Umbilical cord (tissue), 2 donors: ENCODE measurements around the gene CYTL1. TPM values are rescaled to one million over a fixed set of nuclear protein-coding genes. Genes with fewer than 3 reads are reported as not detected.
"Not testable (repeated sequence)": the region's sequence is repeated elsewhere in the genome, so short reads cannot be mapped to it uniquely, and the experiment has no call there.

ENCODE experiments used
- DNase-seq: peaks from one replicate; pipeline ENCODE4 v3.0.0-alpha.2; 2015; ENCODE audit warnings: low spot score
- total RNA-seq: library from RNA; depleted of rRNA; stranded (reverse); fragments of >200 nt; gene quantifications from one replicate; pipeline ENCODE4 v1.2.3, GENCODE V29; 2014; ENCODE audit warnings: low replicate concordance; ENCODE audit not compliant: insufficient read depth

Gene CYTL1
- total RNA-seq, 1 donor from 2014 or later: 4.8 TPM

- DNase-seq: peak; percentile 58
Observed at GRCh38 chr4:5034206-5034605, 14.9 kb upstream of the CYTL1 start.

GRCh38 chr4:5033281-5033841 lies 14.1 kb upstream of the CYTL1 start:
- peak; percentile 53 for DNase-seq

- no peak for DNase-seq
Observed at GRCh38 chr4:5032813-5033212, 13.6 kb upstream of the CYTL1 start.

DNA sequence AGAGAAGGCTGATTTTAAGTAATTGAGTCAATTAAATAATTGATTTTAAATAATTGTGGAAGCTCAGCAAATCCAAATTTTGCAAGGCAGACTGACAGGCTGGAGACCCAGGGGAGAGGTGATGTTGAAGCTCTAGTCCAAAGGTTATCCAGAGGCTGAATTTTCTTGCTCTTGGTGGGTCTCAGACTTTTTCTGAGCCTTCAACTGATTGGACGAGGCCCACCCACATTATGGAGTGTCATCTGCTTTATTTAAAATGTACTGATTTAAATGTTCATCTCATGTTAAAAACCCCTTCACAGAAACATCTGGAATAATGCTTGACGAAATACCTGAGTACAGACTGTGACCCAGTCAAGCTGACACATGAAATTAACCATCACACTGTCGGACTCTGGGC lies 11.7 kb upstream of the CYTL1 start:
- DNase-seq: no peak

GRCh38 chr4:5030221-5030620 lies 11.0 kb upstream of the CYTL1 start:
- no peak for DNase-seq

- no peak for DNase-seq
Observed at GRCh38 chr4:5029447-5029846, 10.2 kb upstream of the CYTL1 start.

DNA sequence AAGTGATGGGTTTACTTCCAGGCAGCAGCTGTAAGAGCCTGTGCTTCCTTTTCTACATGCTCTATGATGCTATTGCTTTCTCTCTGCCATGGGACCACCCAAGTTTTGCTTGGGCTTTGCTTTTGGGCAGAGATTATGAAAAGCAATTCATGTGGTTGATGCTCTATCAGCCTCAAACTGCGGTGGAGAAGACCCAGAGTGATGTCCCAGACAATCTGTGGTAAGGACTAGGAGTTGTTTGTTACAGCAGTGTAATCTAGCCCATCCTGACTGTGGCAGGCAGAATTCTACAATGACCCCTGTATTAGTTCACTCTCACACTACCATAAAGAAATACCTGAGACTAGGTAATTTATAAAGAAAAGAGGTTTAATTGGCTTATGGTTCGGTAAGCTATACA lies 9.2 kb upstream of the CYTL1 start:
- no peak for DNase-seq

GRCh38 chr4:5027346-5027745 lies 8.1 kb upstream of the CYTL1 start:
- DNase-seq: peak; percentile 71

- DNase-seq: no peak
Observed at GRCh38 chr4:5026371-5026770, 7.1 kb upstream of the CYTL1 start.

- DNase-seq: no peak
Observed at GRCh38 chr4:5024673-5025072, 5.4 kb upstream of the CYTL1 start.

DNA sequence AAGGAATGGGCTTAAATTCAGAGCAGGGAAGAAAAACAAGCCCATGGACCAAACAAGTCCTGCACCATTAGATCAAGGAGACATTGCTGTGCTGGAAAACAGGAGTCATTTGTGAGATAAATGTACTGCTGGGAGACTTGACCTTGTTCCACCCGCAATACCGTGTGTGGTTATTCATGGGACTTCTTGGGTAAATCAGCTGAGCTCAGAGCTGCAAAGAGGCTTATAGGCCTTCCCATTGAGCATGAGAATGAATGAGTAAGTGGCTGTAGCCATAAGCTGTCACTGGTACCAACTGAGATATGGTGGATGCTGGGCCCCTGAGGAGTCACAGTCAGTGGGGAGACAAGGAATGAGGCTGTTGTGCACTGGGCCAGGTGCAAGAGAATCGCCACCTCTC lies 2.3 kb upstream of the CYTL1 start:
- DNase-seq: peak; percentile 37

DNA sequence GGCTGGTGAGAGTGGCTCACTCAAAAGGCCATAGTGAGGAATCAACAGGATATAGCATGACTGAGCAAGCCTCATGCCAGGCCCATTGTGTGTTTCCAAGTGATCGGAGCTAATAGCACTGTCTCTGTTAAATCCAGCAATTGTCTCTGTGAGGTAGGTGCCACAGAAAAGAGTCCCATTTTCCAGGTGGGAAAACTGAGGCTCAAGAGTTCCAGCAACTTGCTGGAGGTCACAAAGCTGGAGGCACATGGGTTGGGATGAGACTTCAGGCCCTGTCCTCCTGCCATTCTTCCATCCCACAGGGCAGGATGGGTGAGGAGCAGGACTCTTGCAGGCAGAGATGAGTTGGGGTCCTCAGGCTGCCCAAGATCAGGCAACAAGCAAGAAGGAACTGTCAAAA lies 1.1 kb upstream of the CYTL1 start:
- DNase-seq: no peak

DNA sequence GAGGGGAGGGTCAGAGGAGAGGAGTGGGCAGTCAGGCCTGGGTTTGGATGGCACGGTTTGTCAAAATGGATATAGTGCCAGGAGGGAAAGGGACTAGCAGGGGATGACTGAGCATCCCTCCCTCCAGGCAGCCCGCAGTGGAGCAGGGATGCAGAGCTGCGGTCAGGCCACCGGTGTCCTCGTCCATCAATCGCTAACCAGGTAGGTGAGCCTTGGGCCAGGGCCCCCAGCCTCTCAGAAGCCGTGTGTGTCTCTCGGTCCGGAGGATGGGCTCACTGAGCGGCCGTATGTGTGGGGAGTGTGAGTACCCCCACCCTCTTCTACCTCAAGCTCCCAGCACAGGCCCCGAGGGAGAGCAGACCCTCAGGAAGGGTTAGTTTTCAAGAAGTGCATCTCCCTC lies 538 bp upstream of the CYTL1 start:
- no peak for DNase-seq

DNA sequence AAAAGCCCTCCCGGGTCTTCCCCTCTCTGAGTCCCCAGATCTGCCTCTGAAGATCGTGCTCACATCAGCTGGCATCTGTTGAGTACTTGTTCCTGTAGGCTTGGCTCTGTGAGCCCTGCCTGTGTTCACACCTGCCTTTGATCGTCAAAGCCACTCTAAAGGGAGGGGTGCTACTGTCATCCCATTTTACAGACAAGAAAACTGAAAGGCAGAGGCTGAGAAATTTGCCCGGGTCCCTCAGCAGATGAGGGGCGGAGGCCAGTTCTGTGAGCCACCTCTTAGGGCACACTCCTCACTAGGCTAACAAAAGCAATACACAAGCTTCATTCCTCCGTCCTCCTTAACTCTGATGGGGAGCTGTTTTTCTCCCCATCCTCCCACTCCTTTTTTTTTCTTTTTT lies 655 bp downstream of the CYTL1 start:
- DNase-seq: no peak

DNA sequence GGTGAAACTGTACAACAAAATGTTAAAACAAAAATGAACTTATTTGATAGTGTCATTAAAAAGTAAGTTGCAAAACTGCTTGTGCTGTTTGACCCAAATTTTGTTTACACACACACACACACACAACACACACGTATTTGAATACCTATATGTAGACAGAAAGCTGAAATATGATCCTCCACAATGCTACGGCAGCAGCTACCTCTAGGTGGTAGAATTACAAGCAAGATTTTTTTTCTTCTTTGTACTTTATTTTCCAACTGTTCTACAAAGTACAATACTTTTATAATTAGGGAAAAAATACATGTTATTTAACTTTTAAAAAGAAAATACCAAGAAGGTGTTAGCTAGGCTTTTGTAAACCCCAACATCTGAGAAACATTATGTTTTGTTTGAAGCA lies 1.2 kb downstream of the CYTL1 start:
- DNase-seq: no peak

- no peak for DNase-seq
Observed at GRCh38 chr4:5014007-5014682, 5.1 kb downstream of the CYTL1 start.

GRCh38 chr4:5012958-5013357 lies 6.3 kb downstream of the CYTL1 start:
- DNase-seq: no peak

- no peak for DNase-seq
Observed at GRCh38 chr4:5012244-5012898, 6.9 kb downstream of the CYTL1 start.

GRCh38 chr4:5010984-5011383 lies 8.3 kb downstream of the CYTL1 start:
- DNase-seq: no peak

- DNase-seq: no peak
Observed at GRCh38 chr4:5009796-5010195, 9.5 kb downstream of the CYTL1 start.

DNA sequence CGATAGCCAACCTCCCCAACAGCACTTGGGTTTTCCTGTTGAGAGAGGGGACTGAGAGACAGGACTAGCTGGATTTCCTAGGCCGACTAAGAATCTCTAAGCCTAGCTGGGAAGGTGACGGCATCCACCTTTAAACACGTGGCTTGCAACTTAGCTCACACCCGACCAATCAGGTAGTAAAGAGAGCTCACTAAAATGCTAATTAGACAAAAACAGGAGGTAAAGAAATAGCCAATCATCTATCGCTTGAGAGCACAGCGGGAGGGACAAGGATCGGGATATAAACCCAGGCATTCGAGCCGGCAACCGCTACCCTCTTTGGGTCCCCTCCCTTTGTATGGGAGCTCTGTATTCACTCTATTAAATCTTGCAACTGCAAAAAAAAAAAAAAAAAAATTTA lies 12.3 kb downstream of the CYTL1 start:
- not testable (repeated sequence) for DNase-seq

DNA sequence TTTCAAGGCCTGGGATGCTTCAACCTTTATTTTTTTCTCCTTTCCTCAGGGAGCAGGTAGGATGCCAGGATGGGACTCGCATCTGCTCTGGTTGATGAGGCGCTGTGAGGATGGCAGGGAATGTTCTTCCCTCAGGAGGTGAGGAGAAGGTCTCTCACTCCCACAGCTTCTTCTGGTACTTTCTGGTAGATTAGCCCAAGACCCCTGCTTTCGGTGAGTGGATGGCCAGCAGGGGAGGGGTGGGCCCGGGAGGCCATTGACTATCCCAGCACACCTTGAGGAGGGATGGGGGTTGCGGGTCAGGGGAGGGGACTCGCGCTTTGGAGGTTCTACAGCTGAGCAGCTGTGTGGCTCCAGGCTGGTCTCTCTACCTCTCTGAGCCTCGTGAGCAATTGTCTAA lies 14.8 kb downstream of the CYTL1 start:
- DNase-seq: no peak

- DNase-seq: no peak
Observed at GRCh38 chr4:5003918-5004317, 15.3 kb downstream of the CYTL1 start.
